ENCODE measurements around the gene HHATL. TPM values are rescaled to one million over a fixed set of nuclear protein-coding genes. Genes with fewer than 3 reads are reported as not detected.
"Not testable (repeated sequence)": the region's sequence is repeated elsewhere in the genome, so short reads cannot be mapped to it uniquely, and the experiment has no call there.

Gene HHATL
- total and polyA plus RNA-seq, 4 donors: 0.17 TPM; not detected in 3

DNA sequence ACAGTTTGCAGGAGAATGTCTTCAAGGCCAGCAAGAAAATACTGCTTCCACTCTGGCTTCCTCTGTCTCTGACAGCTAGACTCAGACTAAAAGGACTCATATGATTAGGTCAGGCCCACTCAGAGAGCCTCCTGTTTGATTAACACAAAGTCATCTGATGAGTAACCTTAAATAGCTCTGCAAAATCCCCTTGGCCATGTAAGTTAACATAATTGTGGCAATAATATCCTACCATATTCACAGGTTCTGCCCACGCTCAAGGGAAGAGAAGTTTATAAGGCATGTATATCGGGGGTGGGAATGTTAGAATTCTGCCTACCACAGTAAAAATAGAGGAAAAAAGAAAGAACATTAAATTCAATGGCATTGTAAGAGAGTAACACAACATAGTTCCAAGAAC, 20.6 kb upstream of the HHATL start:
- WGBS: 94% methylated on average over 2 of the region's 2 CpGs
- no peak overlapping the region for H3K9ac ChIP-seq (ENCODE audit: low read depth in 1 of 2, low read length in 2 of 2)
- H3K4me1 ChIP-seq (ENCODE audit: control insufficient read depth in 4 of 4, insufficient read depth in 4 of 4, low read length in 3 of 4): no peaks in the 10 kb centered on the region
- H3K27ac ChIP-seq (ENCODE audit: low read depth in 1 of 2, low read length in 2 of 2): no peak overlapping the region
- no peaks in the 10 kb centered on the region for H3K36me3 ChIP-seq (ENCODE audit: control insufficient read depth in 4 of 4, insufficient read depth in 3 of 4, low read depth in 1 of 4, low read length in 3 of 4)
- no peaks in the 10 kb centered on the region for H3K27me3 ChIP-seq (ENCODE audit: control insufficient read depth in 4 of 4, insufficient read depth in 4 of 4, low read length in 3 of 4)
- H3K9me3 ChIP-seq (ENCODE audit: control insufficient read depth in 4 of 4, low read length in 3 of 4): no peaks in the 10 kb centered on the region
- no peak for DNase-seq (ENCODE audit: low spot score)
- no peak overlapping the region for H3K4me3 ChIP-seq (ENCODE audit: low read depth in 1 of 3, low read length in 3 of 3)
- no peak for TF ChIP-seq EGR1 (IDR thresholded peaks at IDR 0.05; ENCODE audit: low read depth in 2 of 2)
- TF ChIP-seq FOXA1 (IDR thresholded peaks at IDR 0.05): no peak
- no peak for TF ChIP-seq SP1 (IDR thresholded peaks at IDR 0.05)
- no peak for TF ChIP-seq JUND (IDR thresholded peaks at IDR 0.05)
- TF ChIP-seq, protein P1, sequence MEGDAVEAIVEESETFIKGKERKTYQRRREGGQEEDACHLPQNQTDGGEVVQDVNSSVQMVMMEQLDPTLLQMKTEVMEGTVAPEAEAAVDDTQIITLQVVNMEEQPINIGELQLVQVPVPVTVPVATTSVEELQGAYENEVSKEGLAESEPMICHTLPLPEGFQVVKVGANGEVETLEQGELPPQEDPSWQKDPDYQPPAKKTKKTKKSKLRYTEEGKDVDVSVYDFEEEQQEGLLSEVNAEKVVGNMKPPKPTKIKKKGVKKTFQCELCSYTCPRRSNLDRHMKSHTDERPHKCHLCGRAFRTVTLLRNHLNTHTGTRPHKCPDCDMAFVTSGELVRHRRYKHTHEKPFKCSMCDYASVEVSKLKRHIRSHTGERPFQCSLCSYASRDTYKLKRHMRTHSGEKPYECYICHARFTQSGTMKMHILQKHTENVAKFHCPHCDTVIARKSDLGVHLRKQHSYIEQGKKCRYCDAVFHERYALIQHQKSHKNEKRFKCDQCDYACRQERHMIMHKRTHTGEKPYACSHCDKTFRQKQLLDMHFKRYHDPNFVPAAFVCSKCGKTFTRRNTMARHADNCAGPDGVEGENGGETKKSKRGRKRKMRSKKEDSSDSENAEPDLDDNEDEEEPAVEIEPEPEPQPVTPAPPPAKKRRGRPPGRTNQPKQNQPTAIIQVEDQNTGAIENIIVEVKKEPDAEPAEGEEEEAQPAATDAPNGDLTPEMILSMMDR (IDR thresholded peaks at IDR 0.05; ENCODE audit: low read depth, low read length, missing input control): no peak
- no peak for TF ChIP-seq YY1 (IDR thresholded peaks at IDR 0.05)

GRCh38 chr3:42722442-42722841, 19.8 kb upstream of the HHATL start:
- H3K27me3 ChIP-seq (ENCODE audit: control insufficient read depth in 4 of 4, insufficient read depth in 4 of 4, low read length in 3 of 4); H3K4me3 ChIP-seq (ENCODE audit: low read depth in 1 of 3, low read length in 3 of 3); H3K4me1 ChIP-seq (ENCODE audit: control insufficient read depth in 4 of 4, insufficient read depth in 4 of 4, low read length in 3 of 4); H3K9ac ChIP-seq (ENCODE audit: low read depth in 1 of 2, low read length in 2 of 2); H3K36me3 ChIP-seq (ENCODE audit: control insufficient read depth in 4 of 4, insufficient read depth in 3 of 4, low read depth in 1 of 4, low read length in 3 of 4); H3K27ac ChIP-seq (ENCODE audit: low read depth in 1 of 2, low read length in 2 of 2); DNase-seq (ENCODE audit: low spot score); H3K9me3 ChIP-seq (ENCODE audit: control insufficient read depth in 4 of 4, low read length in 3 of 4): not testable (repeated sequence)
- WGBS: 92% methylated on average over 3 of the region's 3 CpGs

DNA sequence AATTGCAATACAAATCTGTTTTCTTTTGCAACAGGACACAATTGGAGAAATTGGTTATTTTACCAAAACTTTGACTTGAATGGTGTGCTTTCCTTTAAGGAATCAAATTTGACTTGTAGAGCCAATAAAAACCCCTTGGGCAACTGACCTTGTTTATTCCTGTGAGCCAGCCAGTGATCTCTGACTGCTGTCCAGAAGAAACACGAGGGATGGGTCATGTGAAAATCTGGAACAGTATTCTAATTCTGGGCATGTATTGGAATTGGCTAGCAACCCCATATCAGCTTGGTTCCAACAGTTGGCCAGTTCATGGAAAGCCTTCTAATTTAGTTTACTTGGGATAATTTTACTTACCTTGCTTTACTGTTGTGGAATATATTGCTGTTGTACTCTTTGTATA, 19.1 kb upstream of the HHATL start:
- Histone ChIP-seq H3K27ac (ENCODE audit: low read depth in 1 of 2, low read length in 2 of 2) (no peak overlapping the region), H3K36me3 (ENCODE audit: control insufficient read depth in 4 of 4, insufficient read depth in 3 of 4, low read depth in 1 of 4, low read length in 3 of 4) (no peaks in the 10 kb centered on the region), H3K4me3 (ENCODE audit: low read depth in 1 of 3, low read length in 3 of 3) (no peak overlapping the region), H3K27me3 (ENCODE audit: control insufficient read depth in 4 of 4, insufficient read depth in 4 of 4, low read length in 3 of 4) (no peaks in the 10 kb centered on the region), H3K9ac (ENCODE audit: low read depth in 1 of 2, low read length in 2 of 2) (no peak overlapping the region), H3K9me3 (ENCODE audit: control insufficient read depth in 4 of 4, low read length in 3 of 4) (no peaks in the 10 kb centered on the region), H3K4me1 (ENCODE audit: control insufficient read depth in 4 of 4, insufficient read depth in 4 of 4, low read length in 3 of 4) (no peaks in the 10 kb centered on the region)
- TF ChIP-seq GABPA (IDR thresholded peaks at IDR 0.05 in 1 of 2, conservative IDR thresholded peaks at IDR 0.05 in 1 of 2): no peak
- TF ChIP-seq YY1 (IDR thresholded peaks at IDR 0.05): no peak
- TF ChIP-seq TAF1 (conservative IDR thresholded peaks at IDR 0.05): no peak
- TF ChIP-seq, protein P2, sequence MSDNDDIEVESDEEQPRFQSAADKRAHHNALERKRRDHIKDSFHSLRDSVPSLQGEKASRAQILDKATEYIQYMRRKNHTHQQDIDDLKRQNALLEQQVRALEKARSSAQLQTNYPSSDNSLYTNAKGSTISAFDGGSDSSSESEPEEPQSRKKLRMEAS (IDR thresholded peaks at IDR 0.05): no peak
- TF ChIP-seq NR2F2 (IDR thresholded peaks at IDR 0.05): no peak
- no peak for TF ChIP-seq EGR1 (IDR thresholded peaks at IDR 0.05; ENCODE audit: low read depth in 2 of 2)
- no peak for TF ChIP-seq HNF4G (IDR thresholded peaks at IDR 0.05)
- no peak for TF ChIP-seq HNF4A (conservative IDR thresholded peaks at IDR 0.05)
- TF ChIP-seq, protein P1 (IDR thresholded peaks at IDR 0.05; ENCODE audit: low read depth, low read length, missing input control): no peak
- no peak for TF ChIP-seq RXRA (IDR thresholded peaks at IDR 0.05)
- WGBS: 37% methylated on average over 1 of the region's 1 CpG
- DNase-seq (ENCODE audit: low spot score): peak; percentile 10

All from liver (tissue), 9 donors.